Left renal cortex interstitium (tissue), 4 donors: ENCODE data around the gene SHROOM2. TPM values are rescaled to one million over a fixed set of nuclear protein-coding genes. Genes with fewer than 3 reads are reported as not detected.

ENCODE experiments used
- DNase-seq, 4 donors: peaks; one replicate each; pipeline ENCODE4 v3.0.0-alpha.2; 2013; ENCODE audit warnings: low read depth in 4 of 4, low spot score in 2 of 4, missing footprints in 1 of 4
- polyA plus RNA-seq, 4 donors: library from polyadenylated mRNA; unstranded; fragments of 120-200 nt; gene quantifications; one replicate each; pipeline ENCODE4 v1.2.1, GENCODE V29; 2013; ENCODE audit not compliant: insufficient read length in 4 of 4

Gene SHROOM2
- polyA plus RNA-seq, 4 donors, result 17.4 to 20.5 (median 18.1) TPM

GRCh38 chrX:9887659-9888297 is 101.5 kb downstream of the SHROOM2 start:
- no peak for DNase-seq

GRCh38 chrX:9888953-9889470 is 102.8 kb downstream of the SHROOM2 start:
- no peak for DNase-seq

GRCh38 chrX:9890681-9891091 is 104.5 kb downstream of the SHROOM2 start:
- no peak for DNase-seq

GRCh38 chrX:9895225-9895912 is 109.1 kb downstream of the SHROOM2 start:
- DNase-seq, result no peak

GRCh38 chrX:9897761-9898161 is 111.5 kb downstream of the SHROOM2 start:
- no peak for DNase-seq

GRCh38 chrX:9899640-9900111 is 113.4 kb downstream of the SHROOM2 start:
- DNase-seq, result no peak

GRCh38 chrX:9902656-9903055 is 116.4 kb downstream of the SHROOM2 start:
- DNase-seq, result no peak

- no peak for DNase-seq
These were observed 116.9 kb downstream of the SHROOM2 start for GRCh38 chrX:9903146-9903545.

GRCh38 chrX:9905288-9905687 is 119.1 kb downstream of the SHROOM2 start:
- DNase-seq, result no peak

GRCh38 chrX:9905721-9906120 is 119.5 kb downstream of the SHROOM2 start:
- DNase-seq, result no peak

GRCh38 chrX:9906919-9907318 is 120.7 kb downstream of the SHROOM2 start:
- no peak for DNase-seq

- DNase-seq, result no peak
These were observed 121.6 kb downstream of the SHROOM2 start for GRCh38 chrX:9907645-9908387.

- no peak for DNase-seq
These were observed 123.0 kb downstream of the SHROOM2 start for GRCh38 chrX:9909254-9909653.

GRCh38 chrX:9911487-9911886 is 125.3 kb downstream of the SHROOM2 start:
- DNase-seq, result no peak

GRCh38 chrX:9912351-9913145 is 126.3 kb downstream of the SHROOM2 start:
- no peak for DNase-seq

- DNase-seq, result no peak
These were observed 126.9 kb downstream of the SHROOM2 start for GRCh38 chrX:9913146-9913433.

GRCh38 chrX:9917861-9918260 is 131.6 kb downstream of the SHROOM2 start:
- no peak for DNase-seq

GRCh38 chrX:9919632-9920172 is 133.5 kb downstream of the SHROOM2 start:
- DNase-seq, result no peak

- no peak for DNase-seq
These were observed 135.2 kb downstream of the SHROOM2 start for GRCh38 chrX:9921407-9921806.

GRCh38 chrX:9923357-9923756 is 137.1 kb downstream of the SHROOM2 start:
- DNase-seq, result no peak
